Adipocyte (in vitro differentiated cells): ENCODE data around the gene IPO4.
A peak's percentile ranks its signal among the peaks of the same experiment; 100 is the strongest.

Experiments
- DNase-seq: peaks from one replicate; pipeline ENCODE4 v3.0.0-alpha.2; 2015; ENCODE audit warnings: low read depth
- H3K27me3 ChIP-seq: replicated peaks from 2 replicates; pipeline ENCODE4 v1.7.0; 2013; ENCODE audit warnings: mild to moderate bottlenecking, low read length, moderate library complexity; ENCODE audit not compliant: control insufficient read depth, insufficient read depth
- H3K36me3 ChIP-seq: 2 replicates; pipeline ENCODE4 v1.7.0; 2013; ENCODE audit warnings: low read length, mild to moderate bottlenecking, moderate library complexity; ENCODE audit not compliant: control insufficient read depth, insufficient read depth, severe bottlenecking
- H3K4me1 ChIP-seq: 2 replicates; pipeline ENCODE4 v1.7.0; 2013; ENCODE audit warnings: mild to moderate bottlenecking, low read length, moderate library complexity; ENCODE audit not compliant: control insufficient read depth, insufficient read depth
- H3K4me3 ChIP-seq: 2 replicates; pipeline ENCODE4 v1.7.0; 2013; ENCODE audit warnings: mild to moderate bottlenecking, low read length, moderate library complexity
- H3K9ac ChIP-seq: 2 replicates; pipeline ENCODE4 v1.7.0; 2013; ENCODE audit warnings: mild to moderate bottlenecking, low read length, moderate library complexity
- H3K9me3 ChIP-seq: 2 replicates; pipeline ENCODE4 v1.7.0; 2013; ENCODE audit warnings: mild to moderate bottlenecking, low read length, moderate library complexity; ENCODE audit not compliant: control insufficient read depth

IPO4 gene

GRCh38 chr14:24149302-24149969 lies 39.2 kb downstream of the IPO4 start:
- no peak overlapping the region for H3K4me3 ChIP-seq
- peaks cover 21% of the 10 kb centered on the region for H3K4me1 ChIP-seq
- H3K9me3 ChIP-seq = no peaks in the 10 kb centered on the region
- no peak overlapping the region for H3K9ac ChIP-seq
- no peaks in the 10 kb centered on the region for H3K27me3 ChIP-seq
- no peak for DNase-seq
- peaks cover 41% of the 10 kb centered on the region for H3K36me3 ChIP-seq

DNA sequence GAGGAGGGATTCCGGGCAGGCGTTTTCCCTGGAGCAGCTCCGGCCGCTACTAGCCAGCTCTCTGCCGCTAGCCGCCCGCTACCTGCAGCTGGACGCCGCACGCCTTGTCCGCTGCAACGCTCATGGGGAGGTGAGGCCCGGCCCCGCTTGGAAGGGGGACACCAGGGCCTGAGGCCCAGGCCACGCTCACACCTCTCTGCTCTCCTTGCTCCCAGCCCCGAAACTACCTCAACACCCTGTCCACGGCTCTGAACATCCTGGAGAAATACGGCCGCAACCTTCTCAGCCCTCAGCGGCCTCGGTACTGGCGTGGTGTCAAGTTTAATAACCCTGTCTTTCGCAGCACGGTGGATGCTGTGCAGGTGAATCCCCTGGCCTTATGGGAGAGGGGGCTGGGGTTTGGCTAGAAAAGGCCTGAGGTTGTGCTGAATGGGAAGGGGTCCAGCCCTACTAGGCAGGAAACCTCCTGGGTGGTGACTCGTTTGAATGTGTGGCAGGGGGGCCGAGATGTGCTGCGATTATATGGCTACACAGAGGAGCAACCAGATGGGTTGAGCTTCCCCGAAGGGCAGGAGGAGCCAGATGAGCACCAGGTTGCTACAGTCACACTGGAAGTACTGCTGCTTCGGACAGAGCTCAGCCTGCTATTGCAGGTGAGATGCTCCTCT lies 40.7 kb downstream of the IPO4 start:
- Histone ChIP-seq H3K36me3 (peaks cover 36% of the 10 kb centered on the region), H3K4me1 (peaks cover 31% of the 10 kb centered on the region)

GRCh38 chr14:24146978-24147760 lies 41.4 kb downstream of the IPO4 start, which contains the start of gene RNF31:
Gene RNF31, plus strand, starts transcription at chr14:24147498. Its CDS starts 201 bp downstream, at chr14:24147699.
- H3K4me1 ChIP-seq = peaks cover 31% of the 10 kb centered on the region
- no peaks in the 10 kb centered on the region for H3K9me3 ChIP-seq
- peaks cover 31% of the 10 kb centered on the region for H3K36me3 ChIP-seq

More for the DNA sequence above, 40.7 kb downstream of the IPO4 start:
- peak overlapping the region; percentile 95 for H3K9ac ChIP-seq
- H3K9me3 ChIP-seq = no peaks in the 10 kb centered on the region
- no peak for DNase-seq
- H3K27me3 ChIP-seq = no peaks in the 10 kb centered on the region
- H3K4me3 ChIP-seq = peak overlapping the region; percentile 97

GRCh38 chr14:24146453-24146977 lies 42.1 kb downstream of the IPO4 start, which contains the start of gene PSME2:
Gene PSME2, minus strand, starts transcription at chr14:24146610. Its CDS starts 29 bp downstream, at chr14:24146581.
- Histone ChIP-seq H3K27me3 (no peaks in the 10 kb centered on the region), H3K9ac (peak within 1 kb of the TSS; percentile 95), H3K4me1 (peaks cover 36% of the 10 kb centered on the region), H3K4me3 (peak within 1 kb of the TSS; percentile 97), H3K36me3 (peaks cover 24% of the 10 kb centered on the region), H3K9me3 (no peaks in the 10 kb centered on the region)
- peak; percentile 97 for DNase-seq

More at GRCh38 chr14:24146978-24147760, 41.4 kb downstream of the IPO4 start, which contains the start of gene RNF31:
- peak within 1 kb of the TSS; percentile 95 for H3K9ac ChIP-seq
- no peaks in the 10 kb centered on the region for H3K27me3 ChIP-seq
- H3K4me3 ChIP-seq = peak within 1 kb of the TSS; percentile 97
- DNase-seq = peak; percentile 99

DNA sequence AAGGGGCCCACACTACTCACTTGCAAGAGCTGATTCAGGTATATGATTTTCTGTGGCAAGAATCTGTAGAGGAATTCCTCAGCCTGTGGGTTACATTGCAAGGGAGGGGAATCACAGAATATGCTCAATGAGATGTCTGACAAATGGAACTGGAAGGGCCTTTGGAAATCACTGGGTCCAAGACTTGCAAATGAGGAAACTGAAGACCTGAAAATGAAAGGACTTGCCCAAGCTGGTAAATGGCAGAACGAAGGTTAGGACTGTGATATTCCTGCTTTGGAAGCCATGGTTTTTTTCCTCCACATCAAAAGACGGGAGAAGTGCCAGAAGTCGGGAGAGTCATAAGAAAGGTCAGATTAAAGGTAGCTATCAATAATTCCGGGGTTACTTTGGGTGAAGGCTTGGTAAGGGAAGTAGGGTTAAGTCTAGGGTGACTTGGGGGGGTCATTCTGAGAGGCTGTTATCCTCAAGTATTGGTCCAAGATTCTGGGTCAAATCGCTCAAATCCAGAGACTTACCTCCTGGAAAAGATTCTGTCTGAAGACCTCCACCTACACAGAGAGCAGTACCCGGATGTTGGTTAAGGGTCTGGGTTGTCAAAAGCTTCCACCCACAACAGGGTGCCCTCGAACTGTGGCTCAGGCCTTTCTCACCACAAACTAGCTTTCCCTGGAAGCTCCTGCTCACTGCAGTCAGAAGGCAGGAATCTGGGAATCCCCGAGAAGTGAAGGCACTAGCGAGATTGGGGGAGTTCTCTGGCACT lies 42.7 kb downstream of the IPO4 start:
- Histone ChIP-seq H3K4me1 (peaks cover 36% of the 10 kb centered on the region), H3K9me3 (no peaks in the 10 kb centered on the region), H3K9ac (peak overlapping the region; percentile 92), H3K36me3 (peaks cover 18% of the 10 kb centered on the region), H3K27me3 (no peaks in the 10 kb centered on the region), H3K4me3 (peak overlapping the region; percentile 97)
- no peak for DNase-seq

DNA sequence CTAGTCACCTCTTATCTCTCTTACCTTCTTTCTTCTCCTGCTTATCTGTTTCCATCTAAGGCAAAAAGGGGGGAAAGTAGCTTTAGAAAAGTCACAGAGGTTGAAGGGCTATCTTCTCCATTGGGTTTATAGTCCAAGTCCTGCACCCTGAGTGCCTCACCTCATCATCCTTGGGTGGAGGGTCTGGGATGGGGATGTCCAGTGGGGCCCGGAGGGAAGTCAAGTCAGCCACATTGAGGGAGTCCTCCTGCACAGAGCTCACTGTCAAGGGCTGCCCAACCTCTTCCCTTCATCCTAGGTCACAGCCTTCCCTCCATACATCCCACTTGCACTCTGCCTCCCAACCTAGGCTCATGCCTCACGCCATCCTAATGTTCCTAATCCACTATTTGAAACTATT lies 43.4 kb downstream of the IPO4 start:
- H3K9me3 ChIP-seq = no peaks in the 10 kb centered on the region
- peaks cover 11% of the 10 kb centered on the region for H3K36me3 ChIP-seq
- no peak for DNase-seq
- no peaks in the 10 kb centered on the region for H3K27me3 ChIP-seq
- H3K4me3 ChIP-seq = peak overlapping the region; percentile 97
- peaks cover 36% of the 10 kb centered on the region for H3K4me1 ChIP-seq
- H3K9ac ChIP-seq = peak overlapping the region; percentile 92

DNA sequence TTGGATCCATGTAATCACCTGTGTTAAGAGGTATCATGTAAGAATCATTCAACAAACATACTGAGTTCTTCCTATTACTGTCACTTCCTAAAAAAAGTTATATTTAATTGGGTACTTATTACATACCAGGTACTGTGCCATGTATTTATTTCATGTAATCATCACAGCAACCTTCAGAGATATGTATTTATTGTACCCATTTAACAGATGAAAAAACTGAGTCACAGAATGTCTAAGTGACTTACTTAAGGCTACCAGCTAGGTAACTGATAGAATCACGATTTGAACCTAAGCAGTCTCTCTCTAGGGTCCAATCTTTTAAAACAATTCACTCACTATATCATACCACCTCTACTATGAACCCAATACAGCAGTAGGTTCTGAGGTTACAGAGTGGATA lies 44.2 kb downstream of the IPO4 start:
- H3K36me3 ChIP-seq = peaks cover 5% of the 10 kb centered on the region
- H3K9ac ChIP-seq = no peak overlapping the region
- peaks cover 36% of the 10 kb centered on the region for H3K4me1 ChIP-seq
- no peak for DNase-seq
- no peaks in the 10 kb centered on the region for H3K27me3 ChIP-seq
- H3K4me3 ChIP-seq = no peak overlapping the region
- no peaks in the 10 kb centered on the region for H3K9me3 ChIP-seq

DNA sequence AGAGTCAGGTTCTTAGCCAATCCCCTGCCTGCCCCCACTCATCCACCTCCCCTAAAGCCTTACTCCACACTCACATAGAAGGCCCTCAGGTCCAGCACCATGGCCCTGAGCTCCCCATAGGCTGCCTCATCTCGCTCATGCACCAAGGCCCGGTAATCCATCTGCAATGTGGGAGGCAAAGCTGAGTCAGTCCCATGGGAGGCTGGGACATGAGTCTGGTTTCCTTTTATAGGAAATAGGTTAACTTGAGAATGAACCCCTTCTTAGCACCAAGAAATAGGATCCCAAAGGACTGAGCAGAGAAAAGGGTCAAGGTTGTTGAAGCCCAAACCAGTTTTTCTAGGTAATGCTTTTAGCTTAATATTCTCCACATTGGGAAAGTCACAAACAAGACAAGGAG lies 45.1 kb downstream of the IPO4 start:
- peaks cover 33% of the 10 kb centered on the region for H3K4me1 ChIP-seq
- no peak overlapping the region for H3K4me3 ChIP-seq
- peaks cover 11% of the 10 kb centered on the region for H3K36me3 ChIP-seq
- H3K9ac ChIP-seq = no peak overlapping the region
- no peak for DNase-seq
- no peaks in the 10 kb centered on the region for H3K9me3 ChIP-seq
- H3K27me3 ChIP-seq = no peaks in the 10 kb centered on the region

DNA sequence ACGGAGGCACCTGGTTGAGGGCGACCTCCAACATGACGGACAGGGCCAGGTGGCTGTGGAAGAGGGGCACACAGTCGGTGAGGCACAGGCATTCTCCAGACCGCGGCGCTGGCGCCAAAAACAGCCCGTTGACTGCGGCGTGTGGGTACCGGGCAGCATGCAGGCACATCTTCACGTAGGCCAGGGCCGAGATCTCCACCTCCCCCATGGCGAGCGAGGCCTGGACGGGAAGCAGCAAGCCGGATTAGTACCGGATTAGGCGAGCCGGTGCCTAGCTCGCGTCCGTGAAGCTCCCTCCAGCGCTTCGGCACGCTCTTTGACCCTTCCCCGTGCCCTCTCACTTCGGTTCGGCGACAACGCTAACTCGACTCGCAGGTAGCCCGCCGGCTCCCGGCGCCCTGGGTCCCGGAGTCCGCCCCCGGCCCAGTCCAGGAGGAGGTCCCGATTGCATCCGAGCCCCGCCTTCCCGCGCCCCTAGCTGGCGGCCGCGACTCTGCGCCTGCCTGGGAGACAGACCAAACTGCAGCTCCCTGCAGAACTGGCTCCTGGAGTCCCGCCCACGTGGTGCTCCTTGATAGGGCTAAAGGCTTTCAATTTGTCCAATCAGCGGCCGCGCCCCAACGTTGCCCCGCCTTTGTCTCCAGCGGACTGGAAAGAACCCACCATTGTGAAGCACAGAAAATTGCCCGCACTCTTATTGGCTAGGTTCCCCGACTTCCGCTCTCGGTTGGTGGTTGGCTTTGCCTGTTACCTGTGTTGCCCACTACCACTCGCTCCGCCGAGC lies 47.3 kb downstream of the IPO4 start, which contains the start of gene EMC9:
Gene EMC9 (minus strand): TSS at position 495 of the 784 bp plus-strand sequence. CDS start 287 bp downstream, at position 208.
- H3K27me3 ChIP-seq = no peaks in the 10 kb centered on the region
- H3K36me3 ChIP-seq = peaks cover 21% of the 10 kb centered on the region
- no peaks in the 10 kb centered on the region for H3K9me3 ChIP-seq
- H3K4me3 ChIP-seq = peak within 1 kb of the TSS; percentile 87
- peak; percentile 100 for DNase-seq
- H3K4me1 ChIP-seq = peaks cover 35% of the 10 kb centered on the region
- H3K9ac ChIP-seq = peak within 1 kb of the TSS; percentile 88
